HG03095 (cell line): ENCODE measurements around the gene NRGN.

Experiments used
- ATAC-seq: cut with Tn5 transposase; IDR thresholded peaks from one replicate; pipeline ENCODE4 v1.9.1; 2021; ENCODE audit warnings: moderate library complexity; ENCODE audit not compliant: unreplicated experiment

NRGN gene

GRCh38 chr11:124779568-124779967 is 39.8 kb downstream of the NRGN start:
- no peak for ATAC-seq

GRCh38 chr11:124783002-124783401 is 43.3 kb downstream of the NRGN start:
- no peak for ATAC-seq

GRCh38 chr11:124784051-124784450 is 44.3 kb downstream of the NRGN start:
- ATAC-seq, result no peak

GRCh38 chr11:124788521-124788920 is 48.8 kb downstream of the NRGN start:
- ATAC-seq, result no peak

- peak; percentile 66 for ATAC-seq
Observed at GRCh38 chr11:124791626-124792341, 52.0 kb downstream of the NRGN start.

GRCh38 chr11:124793466-124794278 is 53.9 kb downstream of the NRGN start:
- peak; percentile 59 for ATAC-seq

- ATAC-seq, result no peak
Observed at GRCh38 chr11:124796312-124796711, 56.6 kb downstream of the NRGN start.
